Esophagus squamous epithelium (tissue), 5 donors: ENCODE measurements around the gene HES5. TPM values are rescaled to one million over a fixed set of nuclear protein-coding genes. Genes with fewer than 3 reads are reported as not detected.

Source experiments
- DNase-seq: peaks from one replicate; lab custom pipeline; 2025; lab: John Stamatoyannopoulos, UW
- H3K27ac ChIP-seq, 4 donors: fragments of 200-600 bp; sonication (generic); one replicate each; pipeline ENCODE4 v1.5.1; 2016 to 2019; ENCODE audit warnings: mild to moderate bottlenecking in 1 of 4
- H3K27me3 ChIP-seq, 4 donors: fragments of 200-600 bp; sonication (generic); 1 replicate in 3 of 4; 2 replicates in 1 of 4; pipeline versions ENCODE4 v1.5.1 to v1.6.0; 2017 to 2021; ENCODE audit warnings: antibody characterized with exemption in 1 of 4
- H3K36me3 ChIP-seq, 3 donors: fragments of 200-600 bp; sonication (generic); one replicate each; pipeline ENCODE4 v1.5.1; 2016 to 2019
- H3K4me1 ChIP-seq, 3 donors: fragments of 200-600 bp; sonication (generic); one replicate each; pipeline ENCODE4 v1.5.1; 2017 to 2019
- H3K4me3 ChIP-seq, 4 donors: fragments of 200-600 bp; sonication (generic); 1 replicate in 3 of 4; 2 replicates in 1 of 4; pipeline ENCODE4 v1.5.1; 2016 to 2019; ENCODE audit warnings: mild to moderate bottlenecking in 2 of 4, moderate library complexity in 1 of 4
- H3K9me3 ChIP-seq, 3 donors: fragments of 200-600 bp; sonication (generic); one replicate each; pipeline ENCODE4 v1.5.1; 2016 to 2019
- POLR2A ChIP-seq, 4 donors: fragments of 450-650 bp; IDR thresholded peaks; one replicate each; pipeline ENCODE4 v1.6.1; 2017; ENCODE audit warnings: antibody characterized with exemption in 4 of 4, mild to moderate bottlenecking in 4 of 4, moderate library complexity in 3 of 4
- WGBS, 2 donors: methylation state at CpG; one replicate each; pipeline ENCODE4 v1.1.5; 2018; 5-methylcytosine and 5-hydroxymethylcytosine counted together
- intact Hi-C: fragments of 100-400 bp; cut with DNase I; formaldehyde crosslinking; loops from one replicate; pipeline ENCODE4 v1.15.0; 2022
- total RNA-seq, 4 donors: library from RNA; depleted of rRNA; stranded (reverse); fragments of >200 nt; gene quantifications; one replicate each; pipeline ENCODE4 v1.1.0, GENCODE V29; 2016
- TF ChIP-seq, protein P1 (sequence below), 6 experiments: fragments of 450-650 bp in 4 of 6; fragments of 200-600 bp in 2 of 6; sonication (generic) in 2 of 6; IDR thresholded peaks; one replicate each; pipeline ENCODE4 v1.5.1; 2016 to 2019; ENCODE audit warnings: antibody characterized with exemption in 6 of 6, mild to moderate bottlenecking in 4 of 6, moderate library complexity in 4 of 6
- donor health status: DM: yes; HTN: yes; CAD: no.

Gene HES5
- total RNA-seq, 4 donors from 2014 or later, result 0.35 to 0.76 (median 0.70) TPM; not detected in 1

DNA sequence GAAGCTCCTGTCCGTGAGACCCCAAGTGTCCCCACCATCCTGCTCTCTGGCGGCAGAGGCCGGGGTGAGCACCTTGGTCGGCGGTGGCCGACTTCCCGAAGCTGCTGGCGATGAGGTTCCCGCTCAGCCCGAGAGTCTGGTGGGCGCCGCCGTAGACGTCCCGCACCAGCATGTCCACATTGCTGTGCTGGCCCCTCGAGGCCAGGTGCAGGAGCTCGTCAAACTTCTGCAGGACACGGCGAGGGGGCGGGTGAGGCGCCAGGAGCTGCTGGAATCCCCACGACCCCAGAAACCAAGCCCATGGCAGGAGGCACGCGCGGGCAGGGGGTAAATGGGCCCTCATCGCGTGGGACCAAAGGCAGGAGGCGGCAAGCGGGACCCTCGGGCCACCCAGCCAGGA lies 10.3 kb downstream of the HES5 start:
- intact Hi-C loops, result no loop called here
- no peak for DNase-seq

DNA sequence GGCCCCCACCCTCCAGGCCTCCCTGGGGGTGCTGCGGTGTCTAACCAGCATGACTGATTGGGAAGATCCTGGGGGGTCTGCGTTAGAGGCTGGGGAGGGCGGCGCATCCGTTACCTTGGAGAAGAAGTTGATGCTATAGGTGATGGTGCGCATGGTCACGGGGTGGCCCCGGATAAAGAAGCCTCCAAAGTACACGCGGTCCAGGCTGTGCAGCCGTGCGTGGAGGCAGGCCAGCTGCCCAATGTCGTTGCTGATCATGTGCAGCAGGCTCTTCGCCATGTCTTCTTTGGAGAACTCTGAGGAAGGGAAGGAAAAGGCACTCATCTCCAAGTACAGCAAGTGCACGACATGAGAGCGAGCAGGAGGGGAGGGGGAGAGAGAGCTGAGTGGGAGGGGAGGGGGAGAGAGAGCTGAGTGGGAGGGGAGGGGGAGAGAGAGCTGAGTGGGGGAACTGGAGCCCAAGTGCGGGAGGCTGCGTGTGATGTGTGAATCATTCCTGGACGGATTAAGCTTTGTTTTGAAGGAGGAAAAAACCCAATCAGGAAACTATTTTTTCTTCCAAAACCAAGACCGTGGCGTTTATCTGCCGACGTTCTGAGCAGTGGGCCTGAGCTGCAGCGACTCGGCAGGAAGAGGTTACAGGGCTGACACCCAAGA lies 10.9 kb downstream of the HES5 start:
- H3K27me3 ChIP-seq, result no peaks in the 10 kb centered on the region
- intact Hi-C loops, result no loop called here
- H3K36me3 ChIP-seq, result peaks cover 58 to 83% (median 67%) of the 10 kb centered on the region in 3 donors
- TF ChIP-seq, protein P1, sequence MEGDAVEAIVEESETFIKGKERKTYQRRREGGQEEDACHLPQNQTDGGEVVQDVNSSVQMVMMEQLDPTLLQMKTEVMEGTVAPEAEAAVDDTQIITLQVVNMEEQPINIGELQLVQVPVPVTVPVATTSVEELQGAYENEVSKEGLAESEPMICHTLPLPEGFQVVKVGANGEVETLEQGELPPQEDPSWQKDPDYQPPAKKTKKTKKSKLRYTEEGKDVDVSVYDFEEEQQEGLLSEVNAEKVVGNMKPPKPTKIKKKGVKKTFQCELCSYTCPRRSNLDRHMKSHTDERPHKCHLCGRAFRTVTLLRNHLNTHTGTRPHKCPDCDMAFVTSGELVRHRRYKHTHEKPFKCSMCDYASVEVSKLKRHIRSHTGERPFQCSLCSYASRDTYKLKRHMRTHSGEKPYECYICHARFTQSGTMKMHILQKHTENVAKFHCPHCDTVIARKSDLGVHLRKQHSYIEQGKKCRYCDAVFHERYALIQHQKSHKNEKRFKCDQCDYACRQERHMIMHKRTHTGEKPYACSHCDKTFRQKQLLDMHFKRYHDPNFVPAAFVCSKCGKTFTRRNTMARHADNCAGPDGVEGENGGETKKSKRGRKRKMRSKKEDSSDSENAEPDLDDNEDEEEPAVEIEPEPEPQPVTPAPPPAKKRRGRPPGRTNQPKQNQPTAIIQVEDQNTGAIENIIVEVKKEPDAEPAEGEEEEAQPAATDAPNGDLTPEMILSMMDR (IDR thresholded peaks at IDR 0.05), result no peak
- TF ChIP-seq POLR2A (IDR thresholded peaks at IDR 0.05), result no peak
- H3K9me3 ChIP-seq, result no peaks in the 10 kb centered on the region
- DNase-seq, result no peak
- no peak overlapping the region for H3K4me3 ChIP-seq
- no peak overlapping the region for H3K27ac ChIP-seq
- peaks cover 8 to 14% (median 12%) of the 10 kb centered on the region in 3 donors for H3K4me1 ChIP-seq
- 86 to 87% methylated on average over 22 of the region's 25 CpGs for WGBS, 2 donors

More for the DNA sequence above, 10.3 kb downstream of the HES5 start:
- 97% methylated on average over 4 of the region's 30 CpGs; no CpG with 5 or more reads in 1 of the 2 donors for WGBS, 2 donors
- no peak overlapping the region for H3K27ac ChIP-seq
- no peak for TF ChIP-seq POLR2A (IDR thresholded peaks at IDR 0.05)
- TF ChIP-seq, protein P1 (IDR thresholded peaks at IDR 0.05), result no peak
- no peaks in the 10 kb centered on the region for H3K27me3 ChIP-seq
- peaks cover 8 to 19% (median 18%) of the 10 kb centered on the region in 3 donors for H3K4me1 ChIP-seq
- peaks cover 57 to 77% (median 63%) of the 10 kb centered on the region in 3 donors for H3K36me3 ChIP-seq
- no peaks in the 10 kb centered on the region for H3K9me3 ChIP-seq
- no peak overlapping the region for H3K4me3 ChIP-seq

DNA sequence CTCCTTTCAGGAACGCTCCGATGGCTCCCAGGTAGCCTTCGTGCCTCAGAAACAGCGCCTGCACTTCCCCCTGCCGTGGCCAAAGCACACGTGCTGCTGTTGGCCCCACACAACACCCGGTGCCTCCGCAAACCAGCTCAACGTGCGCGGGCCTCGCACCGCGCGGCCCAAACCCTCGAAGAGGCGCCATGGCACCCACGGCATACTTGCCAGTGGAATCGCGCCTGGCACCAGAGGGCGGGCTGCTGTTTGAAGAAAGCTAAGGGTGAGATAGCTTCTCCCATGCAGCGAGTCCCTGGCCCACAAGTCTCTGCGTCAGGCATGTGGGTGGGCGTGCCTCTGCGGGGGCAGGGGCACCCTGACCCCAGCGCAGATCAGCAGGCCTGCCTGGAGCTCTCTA lies 11.5 kb downstream of the HES5 start:
- DNase-seq, result no peak
- Histone ChIP-seq H3K36me3 (peaks cover 64 to 89% (median 73%) of the 10 kb centered on the region in 3 donors), H3K9me3 (no peaks in the 10 kb centered on the region), H3K4me3 (no peak overlapping the region), H3K27ac (no peak overlapping the region), H3K27me3 (no peaks in the 10 kb centered on the region), H3K4me1 (peaks cover 3 to 7% (median 6%) of the 10 kb centered on the region in 3 donors)
- TF ChIP-seq, protein P1 (IDR thresholded peaks at IDR 0.05), result no peak
- TF ChIP-seq POLR2A (IDR thresholded peaks at IDR 0.05), result no peak
- 91% methylated on average over 7 of the region's 26 CpGs; no CpG with 5 or more reads in 1 of the 2 donors for WGBS, 2 donors
- intact Hi-C loops, result no loop called here

DNA sequence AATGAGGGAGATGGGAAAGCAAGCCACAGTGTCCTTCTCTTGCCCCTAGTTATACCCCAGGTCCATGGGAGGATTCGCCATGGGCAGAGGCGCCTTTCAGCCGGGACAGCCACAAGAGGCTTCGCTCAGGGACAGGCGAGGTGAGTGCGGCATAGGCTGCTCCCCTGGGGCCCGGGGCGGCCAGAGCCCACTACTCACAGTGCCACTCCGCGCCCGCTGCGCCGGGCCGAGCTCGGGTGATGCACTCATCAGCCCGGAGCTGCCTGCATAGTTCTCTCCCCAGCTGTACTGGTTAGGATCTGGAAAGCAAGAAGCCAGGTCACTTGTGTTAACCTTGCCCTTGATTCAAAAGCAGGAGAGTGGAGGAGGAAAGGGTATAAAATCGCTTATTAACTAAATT lies 12.1 kb downstream of the HES5 start:
- no peak for DNase-seq
- no peak overlapping the region for H3K27ac ChIP-seq
- peaks cover 0 to 2% (median 0%) of the 10 kb centered on the region in 3 donors for H3K4me1 ChIP-seq
- intact Hi-C loops, result no loop called here
- no peak for TF ChIP-seq POLR2A (IDR thresholded peaks at IDR 0.05)
- TF ChIP-seq, protein P1 (IDR thresholded peaks at IDR 0.05), result no peak
- peaks cover 70 to 95% (median 79%) of the 10 kb centered on the region in 3 donors for H3K36me3 ChIP-seq
- WGBS, 2 donors, result 60 to 83% methylated on average over 1 of the region's 17 CpGs
- no peaks in the 10 kb centered on the region for H3K27me3 ChIP-seq
- no peak overlapping the region for H3K4me3 ChIP-seq
- H3K9me3 ChIP-seq, result no peaks in the 10 kb centered on the region

DNA sequence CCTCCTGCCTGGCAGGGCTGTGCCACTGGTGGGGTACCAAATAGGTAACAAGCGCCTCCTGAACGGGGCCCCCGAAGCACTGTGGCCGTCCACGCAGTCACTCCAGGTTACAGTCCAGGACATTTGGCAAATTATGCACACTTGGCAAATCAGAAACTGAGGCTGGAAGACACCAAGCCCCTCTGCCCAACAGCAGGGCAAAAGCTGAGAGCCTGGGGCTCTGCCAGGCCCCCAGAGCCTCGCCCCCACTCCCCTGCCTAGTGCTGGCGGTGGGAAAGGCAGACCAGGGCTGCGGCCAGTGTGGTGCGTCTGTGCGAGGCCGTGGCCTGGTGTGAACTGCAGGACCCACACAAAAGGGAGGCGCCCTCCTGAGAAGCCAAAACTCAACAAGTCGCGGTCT lies 13.1 kb downstream of the HES5 start:
- Histone ChIP-seq H3K4me3 (no peak overlapping the region), H3K4me1 (no peaks in the 10 kb centered on the region), H3K27ac (no peak overlapping the region), H3K9me3 (no peaks in the 10 kb centered on the region), H3K36me3 (peaks cover 70 to 100% (median 87%) of the 10 kb centered on the region in 3 donors), H3K27me3 (no peaks in the 10 kb centered on the region)
- no peak for DNase-seq
- TF ChIP-seq, protein P1 (IDR thresholded peaks at IDR 0.05), result no peak
- TF ChIP-seq POLR2A (IDR thresholded peaks at IDR 0.05), result no peak
- WGBS, 2 donors, result 100% methylated on average over 1 to 2 of the region's 14 CpGs
- intact Hi-C loops, result no loop called here
